NCI-H128 (cell line): ENCODE results near the gene DDIT3.
"Not testable (repeated sequence)": the region's sequence is repeated elsewhere in the genome, so short reads cannot be mapped to it uniquely, and the experiment has no call there.

Experiments
- DNase-seq: peaks from one replicate; lab custom pipeline; 2025; ENCODE audit not compliant: unreplicated experiment; lab: John Stamatoyannopoulos, UW

The DDIT3 gene

GRCh38 chr12:57520053-57520818 lies at the start of gene DDIT3:
TSS of gene DDIT3 (minus strand) at chr12:57520514. CDS start at chr12:57517406, 3,108 bp downstream.
- peak; percentile 98 for DNase-seq

GRCh38 chr12:57569858-57570257 lies 49.5 kb upstream of the DDIT3 start:
- no peak for DNase-seq

GRCh38 chr12:57568838-57569237 lies 48.5 kb upstream of the DDIT3 start:
- no peak for DNase-seq

GRCh38 chr12:57564178-57564740 lies 43.9 kb upstream of the DDIT3 start:
- DNase-seq, result no peak

GRCh38 chr12:57563358-57563757 lies 43.0 kb upstream of the DDIT3 start:
- DNase-seq, result no peak

GRCh38 chr12:57561117-57561516 lies 40.8 kb upstream of the DDIT3 start:
- DNase-seq, result not testable (repeated sequence)

GRCh38 chr12:57560516-57560915 lies 40.2 kb upstream of the DDIT3 start:
- no peak for DNase-seq

GRCh38 chr12:57558864-57559263 lies 38.5 kb upstream of the DDIT3 start:
- DNase-seq, result no peak

- no peak for DNase-seq
Measured at GRCh38 chr12:57554897-57555296, 34.6 kb upstream of the DDIT3 start.

- DNase-seq, result no peak
Measured at GRCh38 chr12:57554453-57554852, 34.1 kb upstream of the DDIT3 start.

- DNase-seq, result peak; percentile 46
Measured at GRCh38 chr12:57553343-57554202, 33.3 kb upstream of the DDIT3 start.

GRCh38 chr12:57552835-57553313 lies 32.6 kb upstream of the DDIT3 start:
- no peak for DNase-seq

- DNase-seq, result no peak
Measured at GRCh38 chr12:57552306-57552651, 32.0 kb upstream of the DDIT3 start.

- DNase-seq, result no peak
Measured at GRCh38 chr12:57551637-57552305, 31.5 kb upstream of the DDIT3 start.

- DNase-seq, result no peak
Measured at GRCh38 chr12:57550641-57551549, 30.6 kb upstream of the DDIT3 start.

- DNase-seq, result peak; percentile 57
Measured at GRCh38 chr12:57549909-57550640, 29.8 kb upstream of the DDIT3 start, which contains the start of gene KIF5A. TSS of gene KIF5A (plus strand) at chr12:57550044. CDS start at chr12:57550272, 228 bp downstream.

GRCh38 chr12:57549203-57549908 lies 29.0 kb upstream of the DDIT3 start:
- no peak for DNase-seq

GRCh38 chr12:57548488-57548887 lies 28.2 kb upstream of the DDIT3 start:
- DNase-seq, result no peak

- DNase-seq, result no peak
Measured at GRCh38 chr12:57548013-57548315, 27.6 kb upstream of the DDIT3 start.
